Progenitor cell of endocrine pancreas (in vitro differentiated cells): ENCODE results near the gene ANKLE1. TPM values are rescaled to one million over a fixed set of nuclear protein-coding genes. Genes with fewer than 3 reads are reported as not detected.

Experiments used
- DNase-seq: peaks from one replicate; pipeline ENCODE4 v3.0.0; 2021; ENCODE audit warnings: low spot score; ENCODE audit not compliant: unreplicated experiment
- H3K27ac Mint-ChIP-seq: 2 replicates; pipeline ENCODE4 v1.8.0; 2021; ENCODE audit warnings: mild to moderate bottlenecking, moderate library complexity, mixed read lengths
- H3K27me3 Mint-ChIP-seq: 2 replicates; pipeline ENCODE4 v1.8.0; 2021; ENCODE audit warnings: mixed read lengths
- H3K36me3 Mint-ChIP-seq: 2 replicates; pipeline ENCODE4 v1.8.0; 2022; ENCODE audit warnings: mixed read lengths; ENCODE audit not compliant: insufficient read depth
- H3K4me1 Mint-ChIP-seq: 2 replicates; pipeline ENCODE4 v1.8.0; 2021; ENCODE audit warnings: low read depth, mixed read lengths
- H3K4me3 Mint-ChIP-seq: 2 replicates; pipeline ENCODE4 v1.8.0; 2021; ENCODE audit warnings: low read depth, mild to moderate bottlenecking, moderate library complexity, mixed read lengths
- H3K9me3 Mint-ChIP-seq: 2 replicates; pipeline ENCODE4 v1.8.0; 2021; ENCODE audit warnings: low read depth, mixed read lengths
- total RNA-seq: library from RNA; stranded (reverse); gene quantifications from 2 replicates; pipeline ENCODE4 v1.2.1, GENCODE V29; 2021
- TF ChIP-seq, protein P1 (sequence below): fragments of 200-600 bp; sonication (generic); IDR thresholded peaks from one replicate; pipeline ENCODE4 v1.5.0; 2021; ENCODE audit warnings: antibody characterized with exemption, mild to moderate bottlenecking; ENCODE audit not compliant: unreplicated experiment

ANKLE1 gene
- total RNA-seq, 1 donor from 2014 or later, result 6.4 TPM

DNA sequence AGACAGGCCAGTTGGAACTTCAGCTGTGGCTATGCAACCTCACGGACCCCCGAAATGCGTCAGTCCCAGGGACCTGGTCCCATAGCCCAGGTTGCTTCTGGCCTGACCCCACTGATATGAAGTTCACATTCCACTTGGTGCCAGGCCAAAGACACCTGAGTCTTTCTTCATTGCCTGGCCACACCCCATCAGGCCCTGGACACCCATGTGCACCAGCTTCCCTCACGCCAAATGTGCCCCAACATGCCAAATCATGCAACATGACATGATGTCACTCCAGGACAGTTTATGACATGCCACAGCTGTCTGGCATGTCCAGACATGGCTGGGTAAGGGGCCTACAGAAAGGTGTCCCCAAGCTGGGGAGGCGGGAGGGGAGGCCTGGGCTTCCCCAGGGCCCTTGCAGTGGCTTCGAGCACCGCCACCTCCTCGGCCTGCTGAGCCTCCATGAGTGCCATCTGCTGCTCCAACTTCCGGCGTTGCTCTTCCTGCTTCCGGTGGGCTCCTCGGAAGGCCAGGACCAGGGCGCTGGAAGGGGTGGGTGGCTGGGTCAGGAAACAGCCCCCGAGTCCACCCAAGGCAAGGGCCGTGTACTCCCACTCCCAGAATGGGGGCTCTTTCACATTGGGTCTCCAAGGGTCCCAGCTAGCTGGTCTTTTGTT lies 31.7 kb upstream of the ANKLE1 start:
- Mint-ChIP-seq H3K27me3 (no peaks in the 10 kb centered on the region), H3K27ac (no peak overlapping the region)

DNA sequence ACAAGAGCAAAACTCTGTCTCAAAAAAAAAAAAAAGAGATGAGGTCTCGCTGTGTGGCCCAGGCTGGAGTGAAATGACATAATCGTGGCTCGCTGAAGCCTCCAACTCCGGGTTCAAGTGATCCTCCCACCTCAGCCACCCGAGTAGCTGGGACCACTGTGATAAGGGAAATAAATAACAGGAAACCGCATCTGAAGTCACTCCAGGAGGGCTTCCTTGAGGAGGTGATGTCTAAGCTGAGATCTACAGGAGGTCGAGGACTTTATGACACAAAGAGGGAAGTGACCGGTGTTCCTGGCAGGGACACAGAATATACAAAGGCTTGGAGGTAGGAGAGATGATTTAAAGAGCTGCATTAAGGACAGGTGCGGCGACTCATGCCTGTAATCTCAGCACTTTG lies 27.1 kb upstream of the ANKLE1 start:
- H3K27me3 Mint-ChIP-seq, result no peaks in the 10 kb centered on the region
- H3K4me1 Mint-ChIP-seq, result peaks cover 2% of the 10 kb centered on the region
- no peaks in the 10 kb centered on the region for H3K36me3 Mint-ChIP-seq
- TF ChIP-seq, protein P1, sequence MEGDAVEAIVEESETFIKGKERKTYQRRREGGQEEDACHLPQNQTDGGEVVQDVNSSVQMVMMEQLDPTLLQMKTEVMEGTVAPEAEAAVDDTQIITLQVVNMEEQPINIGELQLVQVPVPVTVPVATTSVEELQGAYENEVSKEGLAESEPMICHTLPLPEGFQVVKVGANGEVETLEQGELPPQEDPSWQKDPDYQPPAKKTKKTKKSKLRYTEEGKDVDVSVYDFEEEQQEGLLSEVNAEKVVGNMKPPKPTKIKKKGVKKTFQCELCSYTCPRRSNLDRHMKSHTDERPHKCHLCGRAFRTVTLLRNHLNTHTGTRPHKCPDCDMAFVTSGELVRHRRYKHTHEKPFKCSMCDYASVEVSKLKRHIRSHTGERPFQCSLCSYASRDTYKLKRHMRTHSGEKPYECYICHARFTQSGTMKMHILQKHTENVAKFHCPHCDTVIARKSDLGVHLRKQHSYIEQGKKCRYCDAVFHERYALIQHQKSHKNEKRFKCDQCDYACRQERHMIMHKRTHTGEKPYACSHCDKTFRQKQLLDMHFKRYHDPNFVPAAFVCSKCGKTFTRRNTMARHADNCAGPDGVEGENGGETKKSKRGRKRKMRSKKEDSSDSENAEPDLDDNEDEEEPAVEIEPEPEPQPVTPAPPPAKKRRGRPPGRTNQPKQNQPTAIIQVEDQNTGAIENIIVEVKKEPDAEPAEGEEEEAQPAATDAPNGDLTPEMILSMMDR, result no peak
- no peak overlapping the region for H3K27ac Mint-ChIP-seq
- no peak overlapping the region for H3K4me3 Mint-ChIP-seq
- no peaks in the 10 kb centered on the region for H3K9me3 Mint-ChIP-seq
- no peak for DNase-seq

More for the DNA sequence above, 31.7 kb upstream of the ANKLE1 start:
- no peak for DNase-seq
- Mint-ChIP-seq H3K4me1 (peaks cover 22% of the 10 kb centered on the region), H3K36me3 (no peaks in the 10 kb centered on the region), H3K9me3 (no peaks in the 10 kb centered on the region), H3K4me3 (no peak overlapping the region)
- TF ChIP-seq, protein P1, result no peak

- H3K27ac Mint-ChIP-seq, result no peak overlapping the region
- TF ChIP-seq, protein P1, result no peak
- no peak for DNase-seq
Observed at GRCh38 chr19:17255150-17255621, 26.5 kb upstream of the ANKLE1 start.

DNA sequence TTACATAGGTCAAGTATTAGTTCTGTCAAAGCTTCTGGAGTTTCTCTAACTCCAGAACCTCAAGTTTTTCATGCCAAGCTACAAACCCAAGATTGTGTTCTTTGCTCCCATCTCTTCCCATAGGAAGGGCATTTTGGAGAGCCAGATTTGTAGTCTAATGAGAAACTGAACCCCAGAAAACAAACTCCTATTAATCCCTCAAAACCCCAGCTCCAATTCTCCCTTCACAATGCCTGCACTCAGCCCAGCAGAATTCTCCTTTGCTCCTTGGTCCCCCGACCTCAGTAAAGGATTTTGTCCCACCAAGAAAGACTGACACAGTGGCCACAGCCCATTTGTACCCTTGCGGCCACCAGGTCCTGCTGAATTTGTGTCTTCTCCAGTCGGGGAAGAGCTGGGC lies 25.6 kb upstream of the ANKLE1 start:
- no peaks in the 10 kb centered on the region for H3K36me3 Mint-ChIP-seq
- H3K4me1 Mint-ChIP-seq, result peaks cover 2% of the 10 kb centered on the region

More at GRCh38 chr19:17255150-17255621, 26.5 kb upstream of the ANKLE1 start:
- H3K36me3 Mint-ChIP-seq, result no peaks in the 10 kb centered on the region
- no peak overlapping the region for H3K4me3 Mint-ChIP-seq
- H3K9me3 Mint-ChIP-seq, result no peaks in the 10 kb centered on the region
- peaks cover 2% of the 10 kb centered on the region for H3K4me1 Mint-ChIP-seq
- no peaks in the 10 kb centered on the region for H3K27me3 Mint-ChIP-seq

DNA sequence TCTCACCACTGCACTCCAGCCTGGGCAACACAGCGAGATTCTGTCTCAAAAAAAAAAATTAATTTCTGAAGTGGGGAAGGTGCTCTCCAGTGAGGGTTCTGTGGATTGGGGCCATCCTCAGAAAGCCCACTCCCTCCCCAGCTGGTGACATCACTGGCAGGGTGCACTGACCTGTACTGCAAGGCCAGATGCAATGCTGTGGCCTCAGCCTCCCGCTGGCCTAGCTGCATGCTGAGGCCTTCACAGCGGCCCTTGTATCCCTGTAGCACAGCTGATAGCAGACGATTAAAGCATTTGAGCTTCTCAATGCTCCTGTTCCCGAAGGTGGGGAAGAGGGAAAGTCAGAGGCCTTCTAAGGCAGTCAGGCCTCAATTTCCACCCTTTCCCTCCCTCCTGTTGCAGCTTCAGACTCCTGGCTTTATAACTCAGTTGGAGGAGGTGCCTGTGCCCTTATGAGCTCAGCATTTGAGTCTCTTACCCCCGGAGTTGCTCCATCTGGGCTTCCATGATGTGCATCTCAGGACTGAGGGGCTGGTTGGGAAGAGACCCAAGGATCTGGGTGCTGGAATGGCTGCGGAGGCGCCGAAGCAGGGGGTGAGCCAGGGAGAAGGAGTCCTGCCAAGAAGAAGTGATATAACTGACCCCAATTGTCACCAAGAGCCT lies 22.5 kb upstream of the ANKLE1 start:
- TF ChIP-seq, protein P1, result no peak
- no peak for DNase-seq
- Mint-ChIP-seq H3K27me3 (peaks cover 3% of the 10 kb centered on the region), H3K4me3 (no peak overlapping the region), H3K36me3 (no peaks in the 10 kb centered on the region), H3K9me3 (no peaks in the 10 kb centered on the region), H3K4me1 (peaks cover 2% of the 10 kb centered on the region), H3K27ac (no peak overlapping the region)

More for the DNA sequence above, 25.6 kb upstream of the ANKLE1 start:
- no peak for DNase-seq
- H3K27me3 Mint-ChIP-seq, result peaks cover 3% of the 10 kb centered on the region
- no peak overlapping the region for H3K4me3 Mint-ChIP-seq
- H3K27ac Mint-ChIP-seq, result no peak overlapping the region
- no peaks in the 10 kb centered on the region for H3K9me3 Mint-ChIP-seq
- TF ChIP-seq, protein P1, result no peak
